DMS153 treated with DMSO at 0.1 percent for 48 hours (cell line): ENCODE data around the gene CRYAA.
"Not testable (repeated sequence)": the region's sequence is repeated elsewhere in the genome, so short reads cannot be mapped to it uniquely, and the experiment has no call there.

Experiments
- DNase-seq: peaks from one replicate; lab custom pipeline; 2025; ENCODE audit not compliant: unreplicated experiment; lab: John Stamatoyannopoulos, UW

The CRYAA gene

GRCh38 chr21:43177043-43177906, 8.5 kb downstream of the CRYAA start:
- not testable (repeated sequence) for DNase-seq

GRCh38 chr21:43178175-43178826, 9.5 kb downstream of the CRYAA start:
- DNase-seq: not testable (repeated sequence)

GRCh38 chr21:43181033-43181432, 12.2 kb downstream of the CRYAA start:
- DNase-seq: not testable (repeated sequence)

- DNase-seq: not testable (repeated sequence)
These were observed 18.5 kb downstream of the CRYAA start for GRCh38 chr21:43187268-43187667.

GRCh38 chr21:43187715-43188114, 18.9 kb downstream of the CRYAA start:
- DNase-seq: no peak

GRCh38 chr21:43188181-43188580, 19.4 kb downstream of the CRYAA start:
- DNase-seq: no peak

GRCh38 chr21:43188592-43189210, 19.9 kb downstream of the CRYAA start:
- no peak for DNase-seq

- DNase-seq: no peak
These were observed 21.1 kb downstream of the CRYAA start for GRCh38 chr21:43189936-43190335.

GRCh38 chr21:43190544-43190943, 21.7 kb downstream of the CRYAA start:
- DNase-seq: no peak

- no peak for DNase-seq
These were observed 22.1 kb downstream of the CRYAA start for GRCh38 chr21:43190951-43191350.

GRCh38 chr21:43191521-43191920, 22.7 kb downstream of the CRYAA start:
- no peak for DNase-seq

- no peak for DNase-seq
These were observed 23.2 kb downstream of the CRYAA start for GRCh38 chr21:43191971-43192370.

- DNase-seq: no peak
These were observed 23.8 kb downstream of the CRYAA start for GRCh38 chr21:43192501-43193081.

GRCh38 chr21:43193088-43193650, 24.4 kb downstream of the CRYAA start:
- DNase-seq: no peak

- DNase-seq: no peak
These were observed 25.0 kb downstream of the CRYAA start for GRCh38 chr21:43193651-43194302.

- no peak for DNase-seq
These were observed 25.7 kb downstream of the CRYAA start for GRCh38 chr21:43194303-43195120.

GRCh38 chr21:43195121-43196021, 26.6 kb downstream of the CRYAA start:
- no peak for DNase-seq

- no peak for DNase-seq
These were observed 28.0 kb downstream of the CRYAA start for GRCh38 chr21:43196826-43197225.

GRCh38 chr21:43198376-43198775, 29.6 kb downstream of the CRYAA start:
- DNase-seq: no peak
